GM20000 (cell line): Measurements from ENCODE around the gene USP27X.
A peak's percentile ranks its signal among the peaks of the same experiment; 100 is the strongest.

Experiments
- DNase-seq: peaks from one replicate; pipeline ENCODE4 v3.0.0; 2012; ENCODE audit warnings: low spot score
- CTCF ChIP-seq: IDR thresholded peaks from 2 replicates; pipeline ENCODE4 v1.5.1; 2012; ENCODE audit warnings: mild to moderate bottlenecking, control low read depth; ENCODE audit errors: extremely low read depth, missing control alignments

USP27X gene

DNA sequence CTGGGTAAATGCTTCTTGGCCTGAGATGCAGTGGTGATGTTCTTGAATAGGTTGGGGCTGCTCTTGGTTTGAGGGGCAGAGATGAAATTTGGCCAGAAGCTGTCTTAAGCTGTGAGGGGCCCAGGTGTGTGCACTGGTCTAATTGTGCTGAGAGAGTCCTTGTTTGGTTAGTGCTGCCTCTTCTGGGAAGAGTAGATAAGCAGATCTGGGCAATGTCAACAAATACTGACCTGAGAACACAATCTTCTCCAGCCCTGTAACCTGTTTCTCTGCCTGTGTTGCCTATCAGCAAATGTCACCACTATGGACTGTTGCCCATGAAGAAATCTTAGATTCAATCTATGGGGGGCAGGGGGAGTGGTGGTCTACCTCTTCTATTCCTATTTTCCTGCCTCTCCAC is 17.2 kb upstream of the USP27X start:
- TF ChIP-seq CTCF, result no peak
- DNase-seq, result no peak

GRCh38 chrX:49868739-49869138 is 10.5 kb upstream of the USP27X start:
- no peak for TF ChIP-seq CTCF
- no peak for DNase-seq

DNA sequence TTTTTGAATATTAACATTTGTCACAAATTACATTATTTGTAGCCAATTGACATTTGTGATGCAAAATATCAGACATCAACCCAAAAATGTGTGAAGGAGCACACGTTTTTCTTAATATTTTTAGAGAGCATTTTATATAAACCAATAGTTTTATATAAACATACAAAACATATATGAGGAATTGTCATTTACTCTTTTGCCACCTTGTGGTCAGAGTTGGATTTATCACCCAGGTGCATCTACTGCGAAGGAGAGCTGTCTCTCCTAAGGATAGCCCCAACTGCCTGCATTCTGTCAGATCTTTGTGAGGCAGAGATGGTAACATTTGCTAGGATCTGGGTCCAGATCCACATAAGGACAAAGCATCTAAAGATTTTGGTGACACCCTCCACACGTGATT is 2.5 kb upstream of the USP27X start:
- DNase-seq, result peak; percentile 44
- peak; percentile 34 for TF ChIP-seq CTCF

- TF ChIP-seq CTCF, result no peak
- no peak for DNase-seq
These were observed 1.7 kb upstream of the USP27X start for GRCh38 chrX:49877397-49878101.

- no peak for TF ChIP-seq CTCF
These were observed 1.0 kb upstream of the USP27X start for GRCh38 chrX:49878128-49878833.

DNA sequence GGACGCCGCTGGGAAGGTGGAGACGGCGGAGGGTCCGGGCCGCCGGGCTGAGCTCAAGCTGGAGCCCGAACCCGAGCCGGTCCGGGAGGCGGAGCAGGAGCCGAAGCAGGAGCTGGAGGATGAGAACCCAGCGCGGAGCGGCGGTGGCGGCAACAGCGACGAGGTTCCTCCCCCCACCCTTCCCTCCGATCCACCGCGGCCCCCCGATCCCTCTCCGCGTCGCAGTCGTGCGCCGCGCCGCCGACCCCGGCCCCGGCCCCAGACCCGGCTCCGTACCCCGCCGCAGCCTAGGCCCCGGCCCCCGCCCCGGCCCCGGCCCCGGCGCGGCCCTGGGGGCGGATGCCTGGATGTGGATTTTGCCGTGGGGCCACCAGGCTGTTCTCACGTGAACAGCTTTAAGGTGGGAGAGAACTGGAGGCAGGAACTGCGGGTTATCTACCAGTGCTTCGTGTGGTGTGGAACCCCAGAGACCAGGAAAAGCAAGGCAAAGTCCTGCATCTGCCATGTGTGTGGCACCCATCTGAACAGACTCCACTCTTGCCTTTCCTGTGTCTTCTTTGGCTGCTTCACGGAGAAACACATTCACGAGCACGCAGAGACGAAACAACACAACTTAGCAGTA is 483 bp downstream of the USP27X start:
- DNase-seq, result no peak
- no peak for TF ChIP-seq CTCF

More at GRCh38 chrX:49878128-49878833, 1.0 kb upstream of the USP27X start:
- no peak for DNase-seq

DNA sequence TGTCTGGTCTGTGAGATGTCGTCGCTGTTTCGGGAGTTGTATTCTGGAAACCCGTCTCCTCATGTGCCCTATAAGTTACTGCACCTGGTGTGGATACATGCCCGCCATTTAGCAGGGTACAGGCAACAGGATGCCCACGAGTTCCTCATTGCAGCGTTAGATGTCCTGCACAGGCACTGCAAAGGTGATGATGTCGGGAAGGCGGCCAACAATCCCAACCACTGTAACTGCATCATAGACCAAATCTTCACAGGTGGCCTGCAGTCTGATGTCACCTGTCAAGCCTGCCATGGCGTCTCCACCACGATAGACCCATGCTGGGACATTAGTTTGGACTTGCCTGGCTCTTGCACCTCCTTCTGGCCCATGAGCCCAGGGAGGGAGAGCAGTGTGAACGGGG is 1.4 kb downstream of the USP27X start:
- TF ChIP-seq CTCF, result no peak
- no peak for DNase-seq
